GM20000 (cell line): ENCODE measurements around the gene ATP5PB.

Experiments used
- DNase-seq: peaks from one replicate; pipeline ENCODE4 v3.0.0; 2012; ENCODE audit warnings: low spot score
- TF ChIP-seq, protein P1 (sequence below): IDR thresholded peaks from 2 replicates; pipeline ENCODE4 v1.5.1; 2012; ENCODE audit warnings: mild to moderate bottlenecking, control low read depth; ENCODE audit errors: extremely low read depth, missing control alignments

ATP5PB gene

DNA sequence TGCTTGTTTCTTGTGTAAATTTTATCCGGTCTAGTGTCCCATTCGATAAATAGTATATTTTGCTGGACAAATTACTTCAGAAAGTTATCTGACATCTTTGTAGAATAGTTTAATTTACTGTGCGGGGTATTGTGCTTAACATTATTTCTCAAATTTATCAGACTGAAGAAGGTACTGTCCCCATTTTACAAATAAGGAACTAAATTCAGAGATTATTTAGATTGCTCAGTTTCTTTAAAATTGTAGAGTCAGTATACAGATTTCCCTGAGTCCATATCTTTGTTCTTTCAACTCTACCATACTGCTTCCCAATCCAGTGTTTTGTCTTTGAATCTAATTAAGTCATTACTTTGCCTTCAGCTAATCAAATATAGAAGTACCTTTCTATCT, 6.4 kb downstream of the ATP5PB start:
- DNase-seq: no peak
- TF ChIP-seq, protein P1, sequence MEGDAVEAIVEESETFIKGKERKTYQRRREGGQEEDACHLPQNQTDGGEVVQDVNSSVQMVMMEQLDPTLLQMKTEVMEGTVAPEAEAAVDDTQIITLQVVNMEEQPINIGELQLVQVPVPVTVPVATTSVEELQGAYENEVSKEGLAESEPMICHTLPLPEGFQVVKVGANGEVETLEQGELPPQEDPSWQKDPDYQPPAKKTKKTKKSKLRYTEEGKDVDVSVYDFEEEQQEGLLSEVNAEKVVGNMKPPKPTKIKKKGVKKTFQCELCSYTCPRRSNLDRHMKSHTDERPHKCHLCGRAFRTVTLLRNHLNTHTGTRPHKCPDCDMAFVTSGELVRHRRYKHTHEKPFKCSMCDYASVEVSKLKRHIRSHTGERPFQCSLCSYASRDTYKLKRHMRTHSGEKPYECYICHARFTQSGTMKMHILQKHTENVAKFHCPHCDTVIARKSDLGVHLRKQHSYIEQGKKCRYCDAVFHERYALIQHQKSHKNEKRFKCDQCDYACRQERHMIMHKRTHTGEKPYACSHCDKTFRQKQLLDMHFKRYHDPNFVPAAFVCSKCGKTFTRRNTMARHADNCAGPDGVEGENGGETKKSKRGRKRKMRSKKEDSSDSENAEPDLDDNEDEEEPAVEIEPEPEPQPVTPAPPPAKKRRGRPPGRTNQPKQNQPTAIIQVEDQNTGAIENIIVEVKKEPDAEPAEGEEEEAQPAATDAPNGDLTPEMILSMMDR: no peak

DNA sequence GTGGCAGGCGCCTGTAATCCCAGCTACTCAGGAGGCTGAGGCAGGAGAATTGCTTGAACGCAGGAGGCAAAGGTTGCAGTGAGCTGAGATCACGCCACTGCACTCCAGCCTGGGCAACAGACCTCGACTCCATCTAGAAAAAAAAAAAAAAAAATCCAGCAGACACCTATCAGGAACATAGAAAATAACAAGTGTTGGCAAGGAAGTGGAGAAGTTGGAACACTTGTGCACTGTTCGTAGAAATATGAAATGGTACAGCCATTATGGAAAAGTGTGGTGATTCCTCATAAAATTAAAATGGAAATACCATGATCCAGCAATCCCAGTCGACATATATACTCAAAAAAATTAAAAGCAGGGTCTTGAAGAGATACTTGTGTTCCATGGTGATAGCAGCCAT, 12.5 kb downstream of the ATP5PB start:
- DNase-seq: no peak
- TF ChIP-seq, protein P1: no peak

DNA sequence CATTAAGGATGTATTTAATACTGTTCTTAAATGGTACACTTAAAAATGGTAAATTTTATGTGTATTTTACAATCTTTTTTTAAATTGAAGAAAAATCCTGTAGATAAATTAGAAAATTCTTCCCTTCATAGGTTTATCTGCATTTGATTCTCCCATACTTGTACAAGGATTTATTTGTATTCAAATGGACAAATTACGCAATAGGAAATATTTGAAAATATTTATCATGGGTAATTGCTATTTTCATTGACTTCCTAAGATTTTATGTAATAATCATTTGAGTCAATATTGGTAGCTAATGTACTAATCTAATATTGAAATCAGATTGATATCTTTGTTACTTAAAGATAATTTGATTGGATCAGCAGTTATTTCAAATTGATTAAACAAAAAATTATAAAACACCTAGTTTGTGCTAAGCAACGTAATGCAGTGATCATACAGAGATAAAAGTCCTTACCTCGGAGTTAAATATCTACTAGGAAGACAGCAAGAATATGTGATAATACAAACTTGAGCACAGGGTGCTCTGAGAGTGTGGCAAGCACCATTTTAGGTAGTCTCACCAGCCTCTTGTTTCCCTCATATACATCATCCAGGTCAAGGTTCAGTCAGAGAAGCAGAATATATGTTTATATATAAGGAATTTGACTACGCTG, 13.2 kb downstream of the ATP5PB start:
- DNase-seq: no peak
- TF ChIP-seq, protein P1: no peak

DNA sequence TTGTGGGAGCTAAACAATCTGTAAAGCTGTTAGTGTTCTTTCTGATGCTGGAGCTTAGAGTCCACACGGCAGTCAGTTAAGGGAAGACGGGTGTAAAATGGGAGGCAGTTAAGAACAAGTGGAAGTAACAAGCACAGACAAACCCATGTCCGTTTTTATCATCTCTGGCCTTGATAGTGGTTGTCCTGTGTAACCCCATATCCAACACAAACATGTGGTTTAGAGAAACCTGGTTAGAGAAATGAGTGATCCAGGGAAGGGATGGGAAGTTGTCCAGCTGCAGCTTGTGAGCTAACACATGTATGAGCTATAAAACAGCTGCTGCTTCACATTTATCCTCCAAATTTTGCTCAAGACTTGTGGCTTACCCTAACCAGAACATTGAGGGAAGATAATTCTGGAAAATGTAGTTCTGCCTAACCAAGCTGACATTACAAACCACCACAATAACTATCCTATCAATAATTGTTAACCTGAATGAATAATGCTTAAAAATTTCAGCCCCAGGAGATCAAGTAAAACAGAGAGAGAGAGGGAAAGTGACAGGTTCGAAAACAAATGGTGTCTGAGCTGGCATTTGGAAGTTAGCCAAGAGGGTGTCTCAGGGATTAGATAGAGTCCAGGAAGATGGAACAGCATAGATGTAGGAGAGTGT, 13.9 kb downstream of the ATP5PB start:
- TF ChIP-seq, protein P1: no peak
- DNase-seq: no peak

DNA sequence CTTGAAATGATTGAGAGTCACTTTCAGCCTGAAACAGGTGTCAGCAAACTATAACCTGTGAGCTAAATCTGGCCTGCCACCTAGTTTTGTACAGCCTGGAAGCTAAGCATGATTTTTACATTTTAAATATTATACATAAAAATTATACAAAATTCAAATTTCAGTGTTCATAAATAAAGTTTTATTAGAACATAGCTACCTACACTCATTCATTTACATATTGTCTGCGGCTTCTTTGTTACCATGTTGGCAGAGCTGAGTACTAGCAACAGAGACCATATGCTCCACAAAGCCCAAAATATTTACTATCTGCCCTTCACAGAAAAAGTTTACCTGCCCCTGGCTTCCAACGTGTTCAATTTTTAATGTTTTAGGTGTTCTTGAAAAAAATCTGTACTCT, 16.5 kb downstream of the ATP5PB start:
- DNase-seq: no peak
- TF ChIP-seq, protein P1: no peak

DNA sequence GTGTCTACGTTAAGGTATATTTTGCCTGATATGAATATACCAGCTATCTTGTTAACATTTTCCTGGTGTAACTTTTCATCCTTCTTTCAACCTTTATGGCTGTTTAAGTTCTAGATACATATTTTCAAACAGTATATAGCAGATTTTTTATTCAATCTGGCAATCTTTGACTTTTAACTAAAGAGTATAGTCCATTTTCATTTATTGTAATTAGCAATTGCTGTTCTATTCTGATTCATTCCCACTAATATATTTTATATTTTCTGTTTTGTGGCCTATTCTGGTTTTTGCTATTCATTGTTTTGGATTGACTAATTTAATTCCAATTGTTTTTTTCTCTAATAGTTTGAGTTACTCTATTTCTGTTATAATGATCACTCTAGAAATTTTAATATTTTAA, 17.2 kb downstream of the ATP5PB start:
- TF ChIP-seq, protein P1: no peak
- no peak for DNase-seq

DNA sequence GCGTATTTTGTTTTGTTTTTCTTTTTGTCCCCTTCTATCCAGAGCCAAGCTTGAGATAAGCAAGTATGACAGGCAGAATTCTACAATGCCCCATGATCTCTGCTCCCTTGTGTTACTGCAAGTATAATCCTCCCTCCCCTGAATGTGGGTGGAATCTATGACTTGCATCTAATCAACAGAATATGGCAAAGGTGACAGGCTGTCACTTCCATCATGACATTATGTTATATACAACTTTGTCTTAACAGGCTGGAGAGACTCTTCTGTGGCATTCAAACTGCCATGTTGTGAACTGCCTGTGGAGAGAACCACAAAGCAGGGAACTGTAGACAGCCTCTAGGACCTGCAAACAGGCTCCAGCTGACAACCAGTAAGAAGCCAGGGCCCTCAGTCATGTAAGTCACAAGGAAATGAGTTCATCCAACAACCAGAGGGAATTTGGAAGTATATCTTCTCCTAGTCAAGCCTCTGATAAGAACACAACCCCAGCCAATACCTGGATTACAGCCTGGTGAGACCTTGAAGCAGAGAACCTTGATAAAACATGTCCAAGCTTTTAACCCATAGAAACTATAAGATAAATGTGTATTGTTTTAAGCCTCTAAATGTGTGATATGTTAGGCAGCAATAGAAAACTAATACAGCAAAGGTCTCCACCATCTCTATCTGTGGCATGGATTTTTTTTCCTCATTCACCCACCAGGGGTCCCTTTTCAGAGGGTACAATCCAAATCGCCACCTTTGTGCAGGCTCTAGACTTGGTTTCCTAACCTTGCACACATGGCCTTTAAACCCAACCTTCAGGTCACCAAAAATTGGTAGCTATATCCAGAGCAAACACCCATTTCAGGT, 18.8 kb downstream of the ATP5PB start:
- no peak for DNase-seq
- TF ChIP-seq, protein P1: no peak
